ENCODE measurements around the gene PUS10. TPM values are rescaled to one million over a fixed set of nuclear protein-coding genes. Genes with fewer than 3 reads are reported as not detected.

The PUS10 gene
- total RNA-seq, 2 donors from 2014 or later: 9.7 to 11.9 TPM

Other genes with a start within 250 kb of the PUS10 start
- 10 to 100 TPM; 72.6 to 81.0 TPM for gene REL, start 136.7 kb downstream of the PUS10 start, total RNA-seq
- gene PEX13, start 535 bp downstream of the PUS10 start, total RNA-seq: 10 to 100 TPM; 19.4 to 27.1 TPM
- gene SANBR, start 47.6 kb upstream of the PUS10 start, total RNA-seq: 1 to 10 TPM; 4.2 to 4.6 TPM
- gene C2orf74, start 143.9 kb upstream of the PUS10 start, total RNA-seq: 10 to 100 TPM; 13.4 to 20.9 TPM